Neural cell (in vitro differentiated cells): ENCODE measurements around the gene SUSD3.

Experiments
- CTCF ChIP-seq: fragments of 450-650 bp; IDR thresholded peaks from 2 replicates; pipeline ENCODE4 v1.5.1; 2014; ENCODE audit warnings: antibody characterized with exemption, mild to moderate bottlenecking, moderate library complexity; ENCODE audit not compliant: poor library complexity, severe bottlenecking
- EZH2 ChIP-seq: fragments of 200-600, 300-800 bp; shearing (Covaris generic), sonication (generic); IDR thresholded peaks from 2 replicates; pipeline ENCODE4 v1.6.1; 2014; ENCODE audit warnings: antibody characterized with exemption, low read length, borderline replicate concordance, mild to moderate bottlenecking; ENCODE audit not compliant: insufficient read depth, poor library complexity, severe bottlenecking
- RAD21 ChIP-seq: fragments of 450-650 bp; conservative IDR thresholded peaks from 2 replicates; pipeline ENCODE4 v1.6.1; 2014; ENCODE audit warnings: antibody characterized with exemption, mild to moderate bottlenecking, moderate library complexity
- REST ChIP-seq: IDR thresholded peaks from 2 replicates; pipeline ENCODE4 v1.6.1; 2012; ENCODE audit warnings: borderline replicate concordance
- TAF1 ChIP-seq: IDR thresholded peaks from 2 replicates; pipeline ENCODE4 v1.6.1; 2012; ENCODE audit warnings: low read depth

GRCh38 chr9:93050231-93050630, 8.3 kb upstream of the SUSD3 start:
- TF ChIP-seq CTCF (no peak), TAF1 (no peak), RAD21 (no peak), REST (no peak), EZH2 (no peak)
